NT2/D1 (cell line): ENCODE results near the gene LINC00237.

Source experiments
- SUZ12 ChIP-seq: IDR thresholded peaks from 2 replicates; pipeline ENCODE4 v1.6.1; 2011; ENCODE audit not compliant: insufficient read length, insufficient read depth; ENCODE audit errors: extremely low read depth
- YY1 ChIP-seq: IDR thresholded peaks from 2 replicates; pipeline ENCODE4 v1.6.1; 2011; ENCODE audit not compliant: insufficient read length, insufficient read depth
- ZNF274 ChIP-seq: IDR thresholded peaks from 2 replicates; pipeline ENCODE4 v1.6.1; 2011; ENCODE audit warnings: mild to moderate bottlenecking, low read depth, low read length

GRCh38 chr20:21083825-21084325, 22.3 kb downstream of the LINC00237 start:
- TF ChIP-seq ZNF274 (no peak), YY1 (no peak), SUZ12 (no peak)
